ENCODE results near the gene ADGRL2. TPM values are rescaled to one million over a fixed set of nuclear protein-coding genes. Genes with fewer than 3 reads are reported as not detected.
"Not testable (repeated sequence)": the region's sequence is repeated elsewhere in the genome, so short reads cannot be mapped to it uniquely, and the experiment has no call there.

ADGRL2 gene
- total and polyA plus RNA-seq, 4 donors: 5.6 to 62.7 (median 37.0) TPM

GRCh38 chr1:81874461-81874860 is 73.7 kb downstream of the ADGRL2 start:
- Histone ChIP-seq H3K27ac (ENCODE audit: low read depth in 1 of 2, low read length in 2 of 2) (peak overlapping the region in 1 of 2 donors; percentile 45), H3K4me1 (ENCODE audit: control insufficient read depth in 1 of 2, insufficient read depth in 2 of 2, low read length in 2 of 2) (peaks cover 2 to 4% of the 10 kb centered on the region in 2 donors), H3K27me3 (ENCODE audit: control insufficient read depth in 1 of 2, insufficient read depth in 2 of 2, low read length in 1 of 2) (no peaks in the 10 kb centered on the region), H3K4me3 (ENCODE audit: low read length in 2 of 2) (no peak overlapping the region), H3K36me3 (ENCODE audit: control insufficient read depth in 1 of 2, insufficient read depth in 2 of 2, low read length in 1 of 2) (no peaks in the 10 kb centered on the region), H3K9me3 (ENCODE audit: control insufficient read depth, low read length) (no peaks in the 10 kb centered on the region)
- intact Hi-C loops (cut with DNase I): no loop called here
- WGBS, 2 donors: 99 to 100% methylated on average over 1 of the region's 1 CpG
- no peak for DNase-seq
- ATAC-seq (ENCODE audit: low FRiP score): no peak

GRCh38 chr1:81874940-81875339 is 74.2 kb downstream of the ADGRL2 start:
- no peak for ATAC-seq (ENCODE audit: low FRiP score)
- H3K27ac ChIP-seq (ENCODE audit: low read depth in 1 of 2, low read length in 2 of 2): no peak overlapping the region
- H3K27me3 ChIP-seq (ENCODE audit: control insufficient read depth in 1 of 2, insufficient read depth in 2 of 2, low read length in 1 of 2): no peaks in the 10 kb centered on the region
- 56 to 71% methylated on average over 3 of the region's 3 CpGs for WGBS, 2 donors
- peaks cover 2 to 4% of the 10 kb centered on the region in 2 donors for H3K4me1 ChIP-seq (ENCODE audit: control insufficient read depth in 1 of 2, insufficient read depth in 2 of 2, low read length in 2 of 2)
- no peak for DNase-seq
- no peaks in the 10 kb centered on the region for H3K9me3 ChIP-seq (ENCODE audit: control insufficient read depth, low read length)
- H3K4me3 ChIP-seq (ENCODE audit: low read length in 2 of 2): no peak overlapping the region
- intact Hi-C loops (cut with DNase I): no loop called here
- H3K36me3 ChIP-seq (ENCODE audit: control insufficient read depth in 1 of 2, insufficient read depth in 2 of 2, low read length in 1 of 2): no peaks in the 10 kb centered on the region

GRCh38 chr1:81876901-81877733 is 76.4 kb downstream of the ADGRL2 start:
- Histone ChIP-seq H3K4me1 (ENCODE audit: control insufficient read depth in 1 of 2, insufficient read depth in 2 of 2, low read length in 2 of 2) (peaks cover 2 to 4% of the 10 kb centered on the region in 2 donors), H3K27me3 (ENCODE audit: control insufficient read depth in 1 of 2, insufficient read depth in 2 of 2, low read length in 1 of 2) (no peaks in the 10 kb centered on the region), H3K4me3 (ENCODE audit: low read length in 2 of 2) (no peak overlapping the region), H3K27ac (ENCODE audit: low read depth in 1 of 2, low read length in 2 of 2) (no peak overlapping the region), H3K9me3 (ENCODE audit: control insufficient read depth, low read length) (no peaks in the 10 kb centered on the region), H3K36me3 (ENCODE audit: control insufficient read depth in 1 of 2, insufficient read depth in 2 of 2, low read length in 1 of 2) (no peaks in the 10 kb centered on the region)
- intact Hi-C loops (cut with DNase I): no loop called here
- DNase-seq (no peak), ATAC-seq (ENCODE audit: low FRiP score) (no peak)
- WGBS, 2 donors: 49 to 51% methylated on average over 2 of the region's 2 CpGs

DNA sequence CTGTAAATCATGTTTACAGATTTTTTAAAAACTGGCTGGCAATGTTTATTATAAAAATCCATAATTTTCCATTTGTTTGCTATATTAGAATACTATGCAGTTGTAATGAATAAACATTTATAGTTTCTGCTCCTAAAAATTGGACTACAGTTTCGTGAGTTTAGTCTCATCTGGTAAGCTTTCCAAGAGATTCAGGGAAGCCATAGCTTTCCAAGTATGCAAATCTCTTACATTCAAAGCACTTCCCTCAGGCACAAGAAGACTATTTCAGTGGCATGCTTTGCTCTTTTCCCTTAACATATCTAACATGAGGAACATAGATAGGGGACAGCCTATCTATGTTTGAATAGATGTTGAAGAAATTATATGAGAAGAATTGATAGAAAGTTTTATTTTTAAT is 77.2 kb downstream of the ADGRL2 start:
- intact Hi-C loops (cut with DNase I): no loop called here
- ATAC-seq (ENCODE audit: low FRiP score) (no peak), DNase-seq (no peak)
- WGBS, 2 donors: 7 to 15% methylated on average over 1 of the region's 1 CpG
- H3K36me3 ChIP-seq (ENCODE audit: control insufficient read depth in 1 of 2, insufficient read depth in 2 of 2, low read length in 1 of 2): no peaks in the 10 kb centered on the region
- H3K4me1 ChIP-seq (ENCODE audit: control insufficient read depth in 1 of 2, insufficient read depth in 2 of 2, low read length in 2 of 2): peaks cover 2 to 4% of the 10 kb centered on the region in 2 donors
- H3K27me3 ChIP-seq (ENCODE audit: control insufficient read depth in 1 of 2, insufficient read depth in 2 of 2, low read length in 1 of 2): no peaks in the 10 kb centered on the region
- H3K4me3 ChIP-seq (ENCODE audit: low read length in 2 of 2): no peak overlapping the region
- no peaks in the 10 kb centered on the region for H3K9me3 ChIP-seq (ENCODE audit: control insufficient read depth, low read length)
- H3K27ac ChIP-seq (ENCODE audit: low read depth in 1 of 2, low read length in 2 of 2): no peak overlapping the region

DNA sequence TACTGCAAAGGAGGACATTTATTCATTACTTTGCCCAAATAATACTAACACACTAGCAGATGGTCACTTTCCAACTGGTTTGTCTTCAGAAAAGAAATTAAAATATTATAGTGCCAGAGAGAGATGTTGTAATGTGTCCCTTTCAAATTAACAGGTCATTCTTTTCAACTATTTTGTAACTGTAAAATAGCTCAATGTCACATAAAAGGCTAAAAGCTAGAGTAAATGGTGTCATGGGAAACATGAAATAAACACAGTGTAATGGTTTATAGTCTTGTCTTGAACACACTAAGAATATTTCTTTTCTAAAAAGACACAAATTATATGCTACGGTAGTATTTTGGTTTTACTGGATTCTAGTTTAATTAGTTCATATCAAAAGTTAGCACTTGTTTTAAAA is 77.8 kb downstream of the ADGRL2 start:
- Histone ChIP-seq H3K9me3 (ENCODE audit: control insufficient read depth, low read length) (no peaks in the 10 kb centered on the region), H3K36me3 (ENCODE audit: control insufficient read depth in 1 of 2, insufficient read depth in 2 of 2, low read length in 1 of 2) (no peaks in the 10 kb centered on the region), H3K4me1 (ENCODE audit: control insufficient read depth in 1 of 2, insufficient read depth in 2 of 2, low read length in 2 of 2) (peaks cover 2 to 4% of the 10 kb centered on the region in 2 donors), H3K4me3 (ENCODE audit: low read length in 2 of 2) (no peak overlapping the region), H3K27me3 (ENCODE audit: control insufficient read depth in 1 of 2, insufficient read depth in 2 of 2, low read length in 1 of 2) (no peaks in the 10 kb centered on the region), H3K27ac (ENCODE audit: low read depth in 1 of 2, low read length in 2 of 2) (no peak overlapping the region)
- DNase-seq (no peak), ATAC-seq (ENCODE audit: low FRiP score) (no peak)
- WGBS, 2 donors: 84 to 87% methylated on average over 1 of the region's 1 CpG
- intact Hi-C loops (cut with DNase I): no loop called here

DNA sequence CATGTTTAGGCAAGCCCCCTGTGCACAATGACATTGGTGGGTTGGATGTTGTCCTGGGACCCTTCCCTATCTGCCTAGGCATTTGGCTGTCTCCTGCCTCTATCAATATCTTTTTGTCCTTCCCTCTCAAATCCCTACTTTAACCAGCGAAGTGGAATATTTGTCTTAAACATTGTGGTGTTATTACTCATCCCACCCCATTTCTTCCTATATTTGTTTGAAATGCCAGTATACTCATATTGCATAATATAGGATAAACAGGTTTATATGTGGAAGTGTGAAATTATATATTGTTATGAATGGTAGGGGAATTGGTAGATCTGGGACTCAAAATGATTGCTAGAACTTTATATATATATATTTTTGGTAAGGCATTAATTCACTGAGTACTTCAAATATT is 80.0 kb downstream of the ADGRL2 start:
- Histone ChIP-seq H3K9me3 (ENCODE audit: control insufficient read depth, low read length) (no peaks in the 10 kb centered on the region), H3K27ac (ENCODE audit: low read depth in 1 of 2, low read length in 2 of 2) (no peak overlapping the region), H3K4me3 (ENCODE audit: low read length in 2 of 2) (no peak overlapping the region), H3K36me3 (ENCODE audit: control insufficient read depth in 1 of 2, insufficient read depth in 2 of 2, low read length in 1 of 2) (no peaks in the 10 kb centered on the region), H3K4me1 (ENCODE audit: control insufficient read depth in 1 of 2, insufficient read depth in 2 of 2, low read length in 2 of 2) (no peaks in the 10 kb centered on the region), H3K27me3 (ENCODE audit: control insufficient read depth in 1 of 2, insufficient read depth in 2 of 2, low read length in 1 of 2) (no peaks in the 10 kb centered on the region)
- DNase-seq: no peak
- intact Hi-C loops (cut with DNase I): no loop called here
- no peak for ATAC-seq (ENCODE audit: low FRiP score)
- 89 to 100% methylated on average over 1 of the region's 1 CpG for WGBS, 2 donors

GRCh38 chr1:81885291-81885690 is 84.6 kb downstream of the ADGRL2 start:
- H3K9me3 ChIP-seq (ENCODE audit: control insufficient read depth, low read length): no peaks in the 10 kb centered on the region
- no peak for ATAC-seq (ENCODE audit: low FRiP score)
- intact Hi-C loops (cut with DNase I): no loop called here
- no peak for DNase-seq
- H3K36me3 ChIP-seq (ENCODE audit: control insufficient read depth in 1 of 2, insufficient read depth in 2 of 2, low read length in 1 of 2): no peaks in the 10 kb centered on the region
- WGBS, 2 donors: 91 to 95% methylated on average over 4 of the region's 4 CpGs
- H3K4me1 ChIP-seq (ENCODE audit: control insufficient read depth in 1 of 2, insufficient read depth in 2 of 2, low read length in 2 of 2): peaks cover 0 to 2% of the 10 kb centered on the region in 2 donors
- H3K27ac ChIP-seq (ENCODE audit: low read depth in 1 of 2, low read length in 2 of 2): no peak overlapping the region
- H3K4me3 ChIP-seq (ENCODE audit: low read length in 2 of 2): no peak overlapping the region
- no peaks in the 10 kb centered on the region for H3K27me3 ChIP-seq (ENCODE audit: control insufficient read depth in 1 of 2, insufficient read depth in 2 of 2, low read length in 1 of 2)

- H3K4me1 ChIP-seq (ENCODE audit: control insufficient read depth in 1 of 2, insufficient read depth in 2 of 2, low read length in 2 of 2); H3K9me3 ChIP-seq (ENCODE audit: control insufficient read depth, low read length); ATAC-seq (ENCODE audit: low FRiP score); H3K27me3 ChIP-seq (ENCODE audit: control insufficient read depth in 1 of 2, insufficient read depth in 2 of 2, low read length in 1 of 2); H3K4me3 ChIP-seq (ENCODE audit: low read length in 2 of 2); H3K27ac ChIP-seq (ENCODE audit: low read depth in 1 of 2, low read length in 2 of 2); intact Hi-C loops (cut with DNase I); DNase-seq; H3K36me3 ChIP-seq (ENCODE audit: control insufficient read depth in 1 of 2, insufficient read depth in 2 of 2, low read length in 1 of 2): not testable (repeated sequence)
- 94 to 95% methylated on average over 6 of the region's 6 CpGs for WGBS, 2 donors
These were observed 85.6 kb downstream of the ADGRL2 start for GRCh38 chr1:81886292-81886691.

DNA sequence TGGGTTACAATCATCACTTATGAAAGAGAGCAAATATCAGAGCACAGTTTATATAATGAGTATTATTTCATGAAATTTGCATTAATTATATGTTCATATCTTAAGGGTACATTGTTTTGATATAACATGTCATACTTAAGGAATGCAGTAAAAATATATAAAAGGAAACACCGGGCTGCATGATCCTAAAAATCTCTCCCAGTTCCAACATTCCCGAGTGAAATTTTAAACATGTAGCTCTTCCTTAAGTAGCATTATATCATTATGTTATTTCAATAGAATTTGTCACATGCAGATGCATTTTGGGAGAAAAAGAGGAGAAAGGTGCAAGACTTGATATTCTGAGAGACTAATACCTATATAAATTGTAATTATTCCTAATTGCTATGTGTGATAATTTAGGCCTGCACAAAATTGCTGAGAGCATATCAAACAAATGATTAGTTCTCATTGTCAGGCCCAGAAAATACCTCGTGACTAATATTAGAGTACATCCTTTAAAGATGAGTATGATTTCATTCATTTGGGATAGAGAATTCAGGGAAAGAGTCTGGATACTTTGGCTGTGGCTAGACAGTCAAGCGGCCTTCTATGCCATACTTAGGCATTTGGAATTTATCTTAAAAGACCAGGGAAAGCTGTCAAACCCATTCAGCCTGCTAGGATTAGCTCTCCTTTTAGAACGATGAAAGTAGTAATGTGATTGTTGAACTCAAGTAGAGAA is 86.8 kb downstream of the ADGRL2 start:
- no peak for DNase-seq
- H3K4me3 ChIP-seq (ENCODE audit: low read length in 2 of 2): peak overlapping the region in 1 of 2 donors; percentile 26
- no peak for ATAC-seq (ENCODE audit: low FRiP score)
- no peaks in the 10 kb centered on the region for H3K36me3 ChIP-seq (ENCODE audit: control insufficient read depth in 1 of 2, insufficient read depth in 2 of 2, low read length in 1 of 2)
- no peaks in the 10 kb centered on the region for H3K27me3 ChIP-seq (ENCODE audit: control insufficient read depth in 1 of 2, insufficient read depth in 2 of 2, low read length in 1 of 2)
- 6 to 14% methylated on average over 5 of the region's 5 CpGs for WGBS, 2 donors
- H3K27ac ChIP-seq (ENCODE audit: low read depth in 1 of 2, low read length in 2 of 2): no peak overlapping the region
- H3K9me3 ChIP-seq (ENCODE audit: control insufficient read depth, low read length): no peaks in the 10 kb centered on the region
- H3K4me1 ChIP-seq (ENCODE audit: control insufficient read depth in 1 of 2, insufficient read depth in 2 of 2, low read length in 2 of 2): peaks cover 0 to 2% of the 10 kb centered on the region in 2 donors
- intact Hi-C loops (cut with DNase I): no loop called here
